HEK293 (cell line): ENCODE measurements around the gene ADAMTS16.

Source experiments
- ZNF157 ChIP-seq: fragments of 450-650 bp; formaldehyde crosslinking; IDR thresholded peaks from 2 replicates; pipeline ENCODE4 v1.5.1; 2016; ENCODE audit warnings: missing biosample characterization, missing genetic modification characterization
- ZNF837 ChIP-seq: fragments of 450-650 bp; formaldehyde crosslinking; IDR thresholded peaks from 2 replicates; pipeline ENCODE4 v1.5.1; 2016; ENCODE audit warnings: missing biosample characterization, missing genetic modification characterization
- TF ChIP-seq, protein P1 (sequence below): fragments of 450-650 bp; formaldehyde crosslinking; IDR thresholded peaks from 2 replicates; pipeline ENCODE4 v1.5.1; 2016; ENCODE audit warnings: missing biosample characterization, missing genetic modification characterization
- TF ChIP-seq, protein P2 (sequence below): fragments of 450-650 bp; formaldehyde crosslinking; IDR thresholded peaks from 2 replicates; pipeline ENCODE4 v1.5.1; 2016; ENCODE audit warnings: missing biosample characterization, missing genetic modification characterization

DNA sequence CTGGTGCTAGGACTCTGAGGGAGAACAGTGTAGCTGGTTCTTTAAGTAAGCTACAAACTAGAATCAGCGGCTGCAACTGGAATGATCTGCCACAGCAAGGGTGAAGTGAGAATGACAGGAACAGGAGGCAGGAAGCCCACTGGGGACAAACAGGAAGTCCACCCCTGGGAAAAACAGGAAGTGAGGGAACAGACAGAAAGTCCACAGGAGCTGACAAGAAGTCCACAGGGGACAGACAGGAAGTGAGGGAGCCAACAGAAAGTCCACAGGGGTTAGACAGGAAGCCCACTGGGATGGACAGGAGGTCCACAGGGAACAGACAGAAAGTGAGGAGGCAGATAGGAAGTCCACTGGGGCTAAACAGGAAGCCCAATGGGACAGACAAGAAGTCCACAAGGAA, 15.5 kb downstream of the ADAMTS16 start:
- TF ChIP-seq, protein P1, sequence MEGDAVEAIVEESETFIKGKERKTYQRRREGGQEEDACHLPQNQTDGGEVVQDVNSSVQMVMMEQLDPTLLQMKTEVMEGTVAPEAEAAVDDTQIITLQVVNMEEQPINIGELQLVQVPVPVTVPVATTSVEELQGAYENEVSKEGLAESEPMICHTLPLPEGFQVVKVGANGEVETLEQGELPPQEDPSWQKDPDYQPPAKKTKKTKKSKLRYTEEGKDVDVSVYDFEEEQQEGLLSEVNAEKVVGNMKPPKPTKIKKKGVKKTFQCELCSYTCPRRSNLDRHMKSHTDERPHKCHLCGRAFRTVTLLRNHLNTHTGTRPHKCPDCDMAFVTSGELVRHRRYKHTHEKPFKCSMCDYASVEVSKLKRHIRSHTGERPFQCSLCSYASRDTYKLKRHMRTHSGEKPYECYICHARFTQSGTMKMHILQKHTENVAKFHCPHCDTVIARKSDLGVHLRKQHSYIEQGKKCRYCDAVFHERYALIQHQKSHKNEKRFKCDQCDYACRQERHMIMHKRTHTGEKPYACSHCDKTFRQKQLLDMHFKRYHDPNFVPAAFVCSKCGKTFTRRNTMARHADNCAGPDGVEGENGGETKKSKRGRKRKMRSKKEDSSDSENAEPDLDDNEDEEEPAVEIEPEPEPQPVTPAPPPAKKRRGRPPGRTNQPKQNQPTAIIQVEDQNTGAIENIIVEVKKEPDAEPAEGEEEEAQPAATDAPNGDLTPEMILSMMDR (tag by site-specific recombination) = no peak
- TF ChIP-seq ZNF837 (tag by site-specific recombination) = no peak
- TF ChIP-seq, protein P2, sequence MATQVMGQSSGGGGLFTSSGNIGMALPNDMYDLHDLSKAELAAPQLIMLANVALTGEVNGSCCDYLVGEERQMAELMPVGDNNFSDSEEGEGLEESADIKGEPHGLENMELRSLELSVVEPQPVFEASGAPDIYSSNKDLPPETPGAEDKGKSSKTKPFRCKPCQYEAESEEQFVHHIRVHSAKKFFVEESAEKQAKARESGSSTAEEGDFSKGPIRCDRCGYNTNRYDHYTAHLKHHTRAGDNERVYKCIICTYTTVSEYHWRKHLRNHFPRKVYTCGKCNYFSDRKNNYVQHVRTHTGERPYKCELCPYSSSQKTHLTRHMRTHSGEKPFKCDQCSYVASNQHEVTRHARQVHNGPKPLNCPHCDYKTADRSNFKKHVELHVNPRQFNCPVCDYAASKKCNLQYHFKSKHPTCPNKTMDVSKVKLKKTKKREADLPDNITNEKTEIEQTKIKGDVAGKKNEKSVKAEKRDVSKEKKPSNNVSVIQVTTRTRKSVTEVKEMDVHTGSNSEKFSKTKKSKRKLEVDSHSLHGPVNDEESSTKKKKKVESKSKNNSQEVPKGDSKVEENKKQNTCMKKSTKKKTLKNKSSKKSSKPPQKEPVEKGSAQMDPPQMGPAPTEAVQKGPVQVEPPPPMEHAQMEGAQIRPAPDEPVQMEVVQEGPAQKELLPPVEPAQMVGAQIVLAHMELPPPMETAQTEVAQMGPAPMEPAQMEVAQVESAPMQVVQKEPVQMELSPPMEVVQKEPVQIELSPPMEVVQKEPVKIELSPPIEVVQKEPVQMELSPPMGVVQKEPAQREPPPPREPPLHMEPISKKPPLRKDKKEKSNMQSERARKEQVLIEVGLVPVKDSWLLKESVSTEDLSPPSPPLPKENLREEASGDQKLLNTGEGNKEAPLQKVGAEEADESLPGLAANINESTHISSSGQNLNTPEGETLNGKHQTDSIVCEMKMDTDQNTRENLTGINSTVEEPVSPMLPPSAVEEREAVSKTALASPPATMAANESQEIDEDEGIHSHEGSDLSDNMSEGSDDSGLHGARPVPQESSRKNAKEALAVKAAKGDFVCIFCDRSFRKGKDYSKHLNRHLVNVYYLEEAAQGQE = no peak
- TF ChIP-seq ZNF157 (tag by site-specific recombination) = no peak
